ENCODE measurements around the gene ANXA8.
"Not testable (repeated sequence)": the region's sequence is repeated elsewhere in the genome, so short reads cannot be mapped to it uniquely, and the experiment has no call there.

- not testable (repeated sequence) for TF ChIP-seq CTCF (IDR thresholded peaks at IDR 0.05; ENCODE audit: insufficient read depth, low read depth, low read length); EZH2 (IDR thresholded peaks at IDR 0.05; ENCODE audit: insufficient read depth, low read length)
These were observed 22.6 kb downstream of the ANXA8 start for GRCh38 chr10:47461261-47461687.
